ENCODE measurements around the gene LCN12. TPM values are rescaled to one million over a fixed set of nuclear protein-coding genes. Genes with fewer than 3 reads are reported as not detected.

The LCN12 gene
- polyA plus RNA-seq, 1 of the 3 experiments (the other 2 are of a cell fraction): 0.87 TPM

- Histone ChIP-seq H3K36me3 (replicated peaks in 1 of 2; ENCODE audit: control insufficient read depth in 1 of 2, insufficient read depth in 2 of 2, low read length in 1 of 2) (peaks cover 0 to 7% of the 10 kb centered on the region in 2 experiments), H2AFZ (ENCODE audit: low read depth) (no peak overlapping the region), H3K4me2 (no peak overlapping the region), H3K79me2 (ENCODE audit: insufficient read depth) (peaks cover 18% of the 10 kb centered on the region; the same call in 1 of the 2 replicates), H3K9ac (no peak overlapping the region), H3K4me3 (ENCODE audit: low read depth in 2 of 2, low read length in 1 of 2) (no peak overlapping the region), H3K9me3 (no peaks in the 10 kb centered on the region), H3K9me2 (no peaks in the 10 kb centered on the region), H3K27me3 (ENCODE audit: insufficient read depth) (no peaks in the 10 kb centered on the region), H3K27ac (ENCODE audit: low read depth in 2 of 2, low read length in 1 of 2) (no peak overlapping the region), H3K4me1 (ENCODE audit: control insufficient read depth in 1 of 2, insufficient read depth in 2 of 2, low read depth in 1 of 2, low read length in 1 of 2) (peaks cover 9 to 24% of the 10 kb centered on the region in 2 experiments; a peak in 3 of 4 replicates), H4K20me1 (ENCODE audit: insufficient read depth) (0 out of 2 replicates have a peak, but pooled peaks cover 3% of the 10 kb centered on the region), H3F3A (replicated peaks; ENCODE audit: insufficient read depth) (no peaks in the 10 kb centered on the region)
- TF ChIP-seq TAF1 (IDR thresholded peaks at IDR 0.05; ENCODE audit: borderline replicate concordance, low read depth, low read length) (no peak), MAX (IDR thresholded peaks at IDR 0.05; ENCODE audit: low read depth) (no peak), USF1 (IDR thresholded peaks at IDR 0.05; ENCODE audit: borderline replicate concordance, low read depth) (no peak), POLR2AphosphoS5 (IDR thresholded peaks at IDR 0.05; ENCODE audit: low read depth, low read length) (no peak), EP300 (IDR thresholded peaks at IDR 0.05; ENCODE audit: borderline replicate concordance in 1 of 2, low read depth in 1 of 2, low read length in 1 of 2) (no peak), ZBTB33 (IDR thresholded peaks at IDR 0.05; ENCODE audit: borderline replicate concordance, low read depth) (no peak), SIN3A (IDR thresholded peaks at IDR 0.05; ENCODE audit: borderline replicate concordance, low read depth, low read length) (no peak), CTCF (IDR thresholded peaks at IDR 0.05) (no peak), ELF1 (IDR thresholded peaks at IDR 0.05) (no peak), REST (IDR thresholded peaks at IDR 0.05; ENCODE audit: low read depth, low read length) (no peak), RXRA (IDR thresholded peaks at IDR 0.05; ENCODE audit: borderline replicate concordance, low read depth) (no peak), NRF1 (IDR thresholded peaks at IDR 0.05; ENCODE audit: low read depth, low read length) (no peak), MXI1 (IDR thresholded peaks at IDR 0.05; ENCODE audit: low read depth, low read length) (no peak), RCOR1 (IDR thresholded peaks at IDR 0.05; ENCODE audit: low read length) (no peak)
- no peak for DNase-seq
- CTCF ChIA-PET: interaction anchor here (0.7 to 6.8 kb wide), 3 partner anchors 13 to 75 kb away, joined by 3 to 68 read pairs (median 3); partner anchors contain the start of genes ABCA2 and FUT7
- POLR2A ChIA-PET: no interaction called here
- WGBS (ENCODE audit: low lambda C conversion rate): 95% methylated on average over 42 of the region's 54 CpGs
Measured at GRCh38 chr9:136994180-136994887, 42.3 kb downstream of the LCN12 start.

Measured in SK-N-SH (cell line).